SHP77 (cell line): ENCODE results near the gene RIPPLY2.

Experiments
- DNase-seq, 2 experiments: peaks; one replicate each; lab custom pipeline; 2025; lab: John Stamatoyannopoulos, UW

RIPPLY2 gene

GRCh38 chr6:83905648-83906047 is 52.5 kb downstream of the RIPPLY2 start:
- no peak for DNase-seq
